GM10248 (cell line): ENCODE measurements around the gene KCTD17.
A peak's percentile ranks its signal among the peaks of the same experiment; 100 is the strongest.

Experiments
- CTCF ChIA-PET: fragments of 300-600 bp; sonication (Branson Sonifier 250); formaldehyde crosslinking; extraction: SDS; loops from one replicate; lab custom pipeline; 2021; ENCODE audit warnings: antibody characterized with exemption; lab: Yijun Ruan, JAX
- POLR2A ChIA-PET: fragments of 350-650 bp; sonication (Branson Sonifier 250); formaldehyde crosslinking; extraction: SDS; loops from one replicate; lab custom pipeline; 2020; ENCODE audit warnings: antibody characterized with exemption; lab: Yijun Ruan, JAX
- DNase-seq: peaks from one replicate; pipeline ENCODE4 v3.0.0; 2012; ENCODE audit errors: extremely low spot score
- TF ChIP-seq, protein P1 (sequence below): IDR thresholded peaks from 2 replicates; pipeline ENCODE4 v1.5.1; 2012; ENCODE audit warnings: mild to moderate bottlenecking, low read depth; ENCODE audit errors: extremely low read depth, missing control alignments, control extremely low read depth

The KCTD17 gene

GRCh38 chr22:37018815-37019308 lies 32.7 kb upstream of the KCTD17 start:
- ChIA-PET CTCF (interaction anchor here (0.9 to 5.6 kb wide), 9 partner anchors 11 to 236 kb away, joined by 3 to 29 read pairs (median 6); partner anchors contain the start of gene KCTD17), POLR2A (interaction anchor here (1.0 kb wide), 1 partner anchor 108 kb away, joined by 3 read pairs; no protein-coding TSS in a partner anchor)
- no peak for DNase-seq

GRCh38 chr22:37019309-37020191 lies 32.0 kb upstream of the KCTD17 start, which contains the start of the genes MPST and TST:
TSS of gene MPST (plus strand) at chr22:37019742. CDS start at chr22:37019837, 95 bp downstream.
TSS of gene TST (minus strand) at chr22:37019447. CDS start at chr22:37018732, 715 bp downstream.
- DNase-seq: peak; percentile 87
- CTCF ChIA-PET: interaction anchor here (0.6 to 5.6 kb wide), 14 partner anchors 10 to 237 kb away, joined by 3 to 40 read pairs (median 7); partner anchors contain the start of gene KCTD17
- TF ChIP-seq, protein P1, sequence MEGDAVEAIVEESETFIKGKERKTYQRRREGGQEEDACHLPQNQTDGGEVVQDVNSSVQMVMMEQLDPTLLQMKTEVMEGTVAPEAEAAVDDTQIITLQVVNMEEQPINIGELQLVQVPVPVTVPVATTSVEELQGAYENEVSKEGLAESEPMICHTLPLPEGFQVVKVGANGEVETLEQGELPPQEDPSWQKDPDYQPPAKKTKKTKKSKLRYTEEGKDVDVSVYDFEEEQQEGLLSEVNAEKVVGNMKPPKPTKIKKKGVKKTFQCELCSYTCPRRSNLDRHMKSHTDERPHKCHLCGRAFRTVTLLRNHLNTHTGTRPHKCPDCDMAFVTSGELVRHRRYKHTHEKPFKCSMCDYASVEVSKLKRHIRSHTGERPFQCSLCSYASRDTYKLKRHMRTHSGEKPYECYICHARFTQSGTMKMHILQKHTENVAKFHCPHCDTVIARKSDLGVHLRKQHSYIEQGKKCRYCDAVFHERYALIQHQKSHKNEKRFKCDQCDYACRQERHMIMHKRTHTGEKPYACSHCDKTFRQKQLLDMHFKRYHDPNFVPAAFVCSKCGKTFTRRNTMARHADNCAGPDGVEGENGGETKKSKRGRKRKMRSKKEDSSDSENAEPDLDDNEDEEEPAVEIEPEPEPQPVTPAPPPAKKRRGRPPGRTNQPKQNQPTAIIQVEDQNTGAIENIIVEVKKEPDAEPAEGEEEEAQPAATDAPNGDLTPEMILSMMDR: no peak
- POLR2A ChIA-PET: interaction anchor here (0.6 to 1.0 kb wide), 2 partner anchors 107 to 1327 kb away, joined by 3 read pairs; no protein-coding TSS in a partner anchor

More at GRCh38 chr22:37018815-37019308, 32.7 kb upstream of the KCTD17 start:
- TF ChIP-seq, protein P1: no peak

DNA sequence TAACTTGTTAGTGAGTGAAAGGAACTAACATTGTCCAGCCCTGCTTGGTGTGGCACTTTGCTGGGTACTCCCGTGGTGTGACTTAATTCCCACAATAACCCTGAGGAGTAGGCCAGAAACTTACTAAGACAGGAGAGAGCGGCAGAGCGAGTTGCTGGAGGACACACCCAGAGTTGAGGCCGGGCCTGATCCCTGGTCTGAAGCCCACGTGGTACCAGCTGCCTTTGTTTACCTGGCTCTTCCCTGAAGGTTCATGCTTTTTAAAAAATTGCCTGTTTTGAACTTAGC lies 31.4 kb upstream of the KCTD17 start:
- no peak for DNase-seq
- ChIA-PET POLR2A (no interaction called here), CTCF (interaction anchor here (0.6 to 4.4 kb wide), 11 partner anchors 10 to 237 kb away, joined by 3 to 40 read pairs (median 7); a partner anchor contains a TSS)
- TF ChIP-seq, protein P1: no peak

- ChIA-PET POLR2A (no interaction called here), CTCF (interaction anchor here (0.7 to 4.4 kb wide), 20 partner anchors 8 to 245 kb away, joined by 3 to 40 read pairs (median 4); partner anchors contain the start of gene IFT27)
- TF ChIP-seq, protein P1: no peak
- no peak for DNase-seq
These were observed 30.5 kb upstream of the KCTD17 start for GRCh38 chr22:37021041-37021440.

- ChIA-PET POLR2A (no interaction called here), CTCF (interaction anchor here (0.6 to 4.4 kb wide), 22 partner anchors 9 to 747 kb away, joined by 3 to 40 read pairs (median 4); partner anchors contain the start of gene IFT27)
- DNase-seq: peak; percentile 82
- TF ChIP-seq, protein P1: peak; percentile 81
These were observed 29.6 kb upstream of the KCTD17 start for GRCh38 chr22:37021710-37022482.
